ENCODE results near the gene SNRPE.

The SNRPE gene

DNA sequence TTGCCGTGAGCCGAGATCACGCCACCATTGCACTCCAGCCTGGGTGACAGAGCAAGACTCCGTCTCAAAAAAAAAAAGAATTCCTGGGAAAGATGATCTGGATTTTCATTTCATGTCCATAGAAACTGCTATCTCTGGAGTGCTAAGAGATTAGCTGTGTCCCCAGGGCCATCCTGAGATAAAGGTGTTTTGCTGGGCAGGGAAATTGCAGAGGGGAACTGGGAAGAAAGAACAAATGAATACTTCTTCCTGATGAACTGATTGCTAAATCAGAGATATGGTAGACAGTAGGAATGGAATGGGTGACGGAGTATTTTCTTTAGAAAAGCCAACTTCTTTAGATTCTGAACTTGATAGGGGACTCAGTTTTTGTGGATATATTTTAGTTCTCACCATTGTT, 19.2 kb downstream of the SNRPE start:
- no peak for DNase-seq (ENCODE audit: low read depth)

DNA sequence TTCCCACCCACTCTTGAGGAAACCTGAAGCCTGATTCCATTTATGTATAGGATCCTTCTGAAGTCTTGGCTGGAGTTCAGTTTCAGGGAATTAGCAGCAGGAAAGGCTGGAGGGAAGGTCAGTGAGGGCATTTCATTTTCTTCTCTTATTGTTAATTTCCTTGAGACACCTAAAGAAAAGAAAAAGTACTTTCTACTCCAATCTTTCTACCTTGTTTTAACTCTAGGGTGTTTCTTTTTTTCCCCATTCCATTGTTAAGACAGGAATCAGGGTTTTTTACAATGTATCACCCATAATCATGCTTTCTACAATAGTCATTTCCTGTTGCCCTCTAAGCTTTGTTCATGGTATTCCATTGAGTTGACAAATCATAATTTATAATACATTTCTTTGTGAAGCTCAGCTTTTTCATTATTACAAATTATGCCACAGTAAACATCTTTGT, 27.4 kb downstream of the SNRPE start:
- DNase-seq (ENCODE audit: low read depth): no peak

DNA sequence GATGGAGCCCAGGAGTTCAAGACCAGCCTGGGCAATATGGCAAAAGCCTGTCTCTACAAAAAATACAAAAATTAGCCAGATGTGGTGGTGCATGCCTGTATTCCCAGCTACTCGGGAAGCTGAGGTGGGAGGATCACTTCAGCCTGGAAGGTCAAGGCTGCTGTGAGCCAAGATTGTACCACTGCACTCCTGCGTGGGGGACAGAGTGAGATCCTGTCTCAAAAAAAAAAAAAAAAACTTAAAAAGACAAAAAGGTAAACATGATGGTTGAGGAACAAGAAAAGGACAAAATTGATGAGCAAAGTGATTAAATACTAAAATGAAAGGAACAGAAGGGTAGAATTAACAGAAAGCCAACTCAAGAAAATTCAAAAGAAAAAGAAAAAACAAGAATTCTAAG, 30.6 kb downstream of the SNRPE start:
- DNase-seq (ENCODE audit: low read depth): no peak

DNA sequence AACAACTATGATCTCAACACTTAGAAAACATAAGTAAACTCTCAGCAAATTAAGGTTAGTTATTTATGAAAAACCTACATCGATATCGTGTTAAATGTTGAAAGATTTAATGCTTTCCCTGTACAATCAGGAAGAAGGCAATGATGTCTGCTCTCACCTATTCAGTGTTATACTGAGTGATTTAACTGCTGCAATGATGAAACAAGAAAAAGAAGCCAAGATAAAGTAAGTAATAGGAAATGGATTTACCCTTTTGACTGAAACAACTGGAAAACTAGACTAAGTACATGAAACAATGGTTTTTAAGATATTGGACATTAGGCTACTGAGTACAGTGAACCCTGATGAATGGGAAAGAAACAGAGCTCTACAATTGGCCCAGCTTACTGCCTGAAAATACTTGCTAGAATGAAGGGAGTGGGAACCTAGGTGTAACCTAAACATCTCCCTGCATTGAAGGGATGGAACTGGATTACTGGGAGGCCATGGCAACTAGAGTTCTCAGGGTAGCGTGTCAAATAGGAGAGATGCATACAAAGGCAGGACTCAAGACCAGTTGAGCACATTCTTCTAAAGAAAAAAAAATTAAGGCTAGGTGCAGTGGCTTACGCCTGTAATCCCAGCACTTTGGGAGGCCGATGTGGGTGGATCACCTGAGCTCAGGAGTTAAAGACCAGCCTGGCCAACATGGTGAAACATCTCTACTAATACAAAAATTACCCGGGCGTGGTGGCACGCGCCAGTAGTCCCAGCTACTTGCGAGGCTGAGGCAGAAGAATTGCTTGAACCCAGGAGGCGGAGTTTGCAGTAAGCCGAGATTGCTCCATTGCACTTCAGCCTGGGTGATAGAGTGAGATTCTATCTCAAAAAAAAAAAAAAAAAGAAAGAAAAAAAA, 37.3 kb downstream of the SNRPE start:
- DNase-seq (ENCODE audit: low read depth): no peak

DNA sequence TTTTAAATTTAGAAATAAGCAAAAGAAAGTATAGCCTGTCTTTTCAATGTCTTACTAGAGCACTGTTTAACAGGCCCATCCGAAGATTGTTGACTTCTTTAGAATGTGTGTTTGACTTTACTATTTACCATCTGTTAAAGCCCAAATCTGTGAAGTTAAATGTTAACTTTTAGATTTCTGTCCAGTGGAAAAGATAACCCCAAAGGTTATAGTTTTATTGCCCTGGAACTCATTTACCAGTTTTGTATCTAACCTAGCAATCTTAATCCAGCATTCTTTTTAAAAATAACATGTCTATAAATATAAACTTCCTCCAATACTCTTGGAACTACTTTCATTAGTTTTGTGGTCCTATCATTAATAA, 37.9 kb downstream of the SNRPE start:
- DNase-seq (ENCODE audit: low read depth): no peak

DNA sequence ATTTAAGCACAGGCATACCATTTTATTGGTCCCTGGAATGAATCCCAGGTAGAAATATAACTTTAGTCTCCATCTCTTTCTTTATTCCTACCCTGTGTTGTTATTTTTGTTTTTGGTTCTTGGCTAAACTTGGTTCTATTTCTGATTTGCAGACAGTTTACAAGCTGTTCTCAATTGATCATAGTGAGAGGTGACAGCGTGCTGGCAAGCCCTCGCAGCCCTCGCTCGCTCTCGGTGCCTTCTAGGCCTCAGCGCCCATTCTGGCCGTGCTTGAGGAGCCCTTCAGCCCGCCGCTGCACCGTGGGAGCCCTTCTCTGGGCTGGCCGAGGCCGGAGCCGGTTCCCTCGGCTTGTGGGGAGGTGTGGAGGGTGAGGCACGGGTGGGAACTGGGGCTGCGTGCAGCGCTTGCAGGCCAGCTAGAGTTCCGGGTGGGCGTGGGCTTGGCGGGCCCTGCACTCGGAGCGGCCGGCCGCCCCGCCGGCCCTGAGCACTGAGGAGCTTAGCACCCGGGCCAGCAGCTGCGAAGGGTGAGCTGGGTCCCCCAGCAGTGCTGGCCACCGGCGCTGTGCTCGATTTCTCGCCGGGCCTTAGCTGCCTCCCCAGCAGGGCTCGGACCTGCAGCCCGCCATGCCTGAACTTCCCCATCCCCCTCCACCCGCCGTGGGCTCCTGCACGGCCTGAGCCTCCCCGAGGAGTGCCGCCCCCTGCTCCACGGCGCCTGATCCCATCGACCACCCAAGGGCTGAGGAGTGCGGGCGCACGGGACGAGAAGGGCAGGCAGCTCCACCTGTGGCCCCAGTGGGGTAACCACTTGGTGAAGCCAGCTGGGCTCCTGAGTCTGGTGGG, 38.7 kb downstream of the SNRPE start:
- no peak for DNase-seq (ENCODE audit: low read depth)

DNA sequence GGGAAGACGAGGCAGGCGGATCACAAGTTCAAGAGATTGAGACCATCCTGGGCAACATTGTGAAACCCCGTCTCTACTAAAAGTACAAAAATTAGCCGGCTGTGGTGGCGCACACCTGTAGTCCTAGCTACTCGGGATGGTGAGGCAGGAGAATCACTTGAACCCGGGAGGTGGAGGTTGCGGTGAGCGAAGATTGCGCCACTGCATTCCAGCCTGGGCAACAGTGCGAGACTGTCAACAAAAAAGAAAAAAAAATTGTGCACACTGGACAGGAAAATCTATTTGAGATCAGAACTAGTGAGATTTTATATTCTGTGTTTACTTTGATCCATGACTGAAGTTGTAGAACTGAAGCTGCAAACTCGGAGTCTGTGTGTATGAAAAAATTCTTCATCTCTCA, 40.2 kb downstream of the SNRPE start:
- no peak for DNase-seq (ENCODE audit: low read depth)

DNA sequence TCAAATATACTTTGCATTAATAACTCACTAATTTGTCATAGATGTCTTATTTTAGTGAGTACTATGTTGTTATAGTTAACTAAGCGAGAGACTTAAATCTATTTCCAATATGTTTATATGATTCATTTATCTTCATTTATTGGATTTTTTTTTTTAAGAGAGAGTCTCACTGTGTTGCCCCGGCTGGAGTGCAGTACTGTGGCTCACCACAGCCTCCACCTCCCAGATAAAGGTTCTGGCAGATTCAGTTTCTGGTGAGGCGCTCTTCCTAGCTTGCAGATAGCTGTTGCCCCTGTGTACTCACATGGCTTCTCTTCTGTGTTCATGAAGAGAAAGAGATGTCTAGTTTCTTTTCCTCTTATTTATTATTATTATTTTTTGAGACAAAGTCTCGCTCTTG, 43.9 kb downstream of the SNRPE start:
- no peak for DNase-seq (ENCODE audit: low read depth)

DNA sequence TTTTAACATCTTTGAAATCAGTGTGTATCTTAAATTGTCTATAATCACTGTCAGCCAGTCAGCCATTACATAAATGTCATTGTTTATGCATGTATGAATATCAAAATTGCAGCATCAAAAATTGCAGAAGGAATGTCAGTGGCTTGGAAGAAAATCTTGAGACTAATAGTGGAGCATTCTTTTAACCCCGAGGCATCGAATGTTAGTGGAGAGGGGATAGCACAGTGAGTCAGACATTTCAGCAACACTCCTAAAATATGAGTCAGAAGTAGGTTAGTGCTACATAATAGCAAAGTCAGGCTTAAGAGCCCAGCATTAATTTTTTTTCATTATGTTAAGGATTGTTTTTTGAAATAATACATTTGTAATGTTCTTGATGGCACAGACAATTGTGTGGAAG, 45.5 kb downstream of the SNRPE start:
- no peak for DNase-seq (ENCODE audit: low read depth)

DNA sequence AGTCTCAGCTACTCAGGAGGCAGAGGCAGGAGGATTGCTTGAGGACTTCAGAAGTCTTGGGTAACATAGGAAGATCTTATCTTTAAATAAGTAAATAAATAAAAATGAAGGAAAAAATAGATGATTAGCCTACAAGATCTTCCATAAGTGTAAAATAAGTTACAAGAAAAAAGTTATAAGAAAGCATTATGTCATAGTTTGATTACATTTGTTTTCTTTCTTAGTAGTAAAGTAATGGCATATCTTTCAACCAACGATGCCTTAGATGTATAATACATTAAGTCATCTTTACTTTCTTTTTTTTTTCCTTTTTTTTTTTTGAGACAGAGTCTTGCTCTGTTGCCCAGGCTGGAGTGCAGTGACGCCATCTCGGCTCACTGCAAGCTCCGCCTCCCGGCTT, 46.5 kb downstream of the SNRPE start:
- no peak for DNase-seq (ENCODE audit: low read depth)

DNA sequence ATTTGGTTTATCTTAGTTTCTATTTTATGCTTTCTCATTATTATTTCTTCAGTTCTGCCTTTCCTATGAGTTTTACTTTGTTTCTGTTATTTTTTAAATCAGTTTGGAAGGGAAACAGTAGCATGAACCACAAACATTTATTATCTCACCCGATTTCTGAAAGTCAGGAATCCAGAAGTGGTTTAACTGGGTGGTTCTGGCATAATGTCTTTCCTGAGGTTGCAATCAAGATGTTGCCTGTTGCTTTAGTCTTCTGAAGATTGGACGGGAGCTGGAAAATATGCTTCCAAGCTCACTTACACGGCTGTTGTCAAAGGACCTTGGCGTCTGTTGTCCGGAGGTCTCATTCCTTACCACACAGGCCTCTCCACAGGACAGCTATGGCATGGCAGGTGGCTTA, 50.4 kb downstream of the SNRPE start:
- DNase-seq (ENCODE audit: low read depth): no peak

DNA sequence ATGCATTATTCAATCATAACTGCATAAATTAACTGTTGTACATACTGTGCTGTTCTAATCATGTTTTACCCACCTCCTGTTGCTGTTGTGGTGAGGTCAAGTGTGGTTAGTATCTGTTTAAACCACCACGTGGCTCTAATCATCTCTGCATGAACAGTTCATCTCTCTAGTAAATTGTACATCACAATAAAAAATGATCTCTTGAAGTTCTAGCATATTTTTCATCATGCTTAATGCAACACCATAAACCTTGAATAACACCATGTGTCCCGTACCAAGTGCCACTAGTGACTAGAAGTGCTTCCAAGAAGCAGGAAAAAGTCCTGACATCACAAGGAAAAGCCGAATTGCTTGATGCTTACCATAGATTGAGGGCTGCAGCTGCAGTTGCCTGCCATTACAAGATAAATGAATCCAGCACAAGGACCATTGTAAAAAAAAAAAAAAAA, 51.7 kb downstream of the SNRPE start:
- no peak for DNase-seq (ENCODE audit: low read depth)

DNA sequence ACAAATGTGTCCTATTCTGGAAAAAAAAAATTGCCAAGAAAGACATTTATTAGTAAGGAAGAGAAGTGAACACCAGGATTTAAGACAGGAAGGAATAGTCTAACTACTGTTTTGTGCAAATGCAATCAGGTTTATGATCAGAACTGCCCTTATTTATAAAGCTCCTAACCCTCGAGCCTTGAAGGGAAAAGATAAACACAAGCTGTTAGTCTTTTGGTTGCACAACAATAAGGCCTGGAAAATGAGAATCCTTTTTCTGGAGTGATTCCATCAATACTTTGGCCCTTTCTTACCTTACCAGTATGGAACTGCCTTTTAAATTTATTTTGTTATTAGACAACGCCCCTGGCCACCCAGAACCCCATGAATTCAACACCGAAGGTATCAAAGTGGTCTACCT, 52.9 kb downstream of the SNRPE start:
- no peak for DNase-seq (ENCODE audit: low read depth)

DNA sequence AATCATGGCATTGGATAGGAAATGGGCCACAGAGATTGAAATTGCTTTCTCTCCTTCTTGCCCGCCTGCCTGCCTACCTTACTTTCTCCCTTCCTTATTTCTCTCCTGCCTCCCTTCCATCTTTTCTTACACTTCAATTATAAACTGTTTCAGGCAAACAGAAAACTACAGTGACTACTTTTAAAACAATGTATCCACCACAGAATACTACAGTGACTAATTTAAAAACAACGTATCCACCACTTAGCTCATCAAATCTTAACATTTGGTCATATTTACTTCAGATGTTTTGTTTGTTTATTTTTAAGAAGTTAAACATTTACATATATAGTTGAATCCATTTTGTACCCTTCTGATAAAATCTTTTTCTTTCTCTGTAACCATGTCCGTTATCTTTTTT, 54.4 kb downstream of the SNRPE start:
- no peak for DNase-seq (ENCODE audit: low read depth)

DNA sequence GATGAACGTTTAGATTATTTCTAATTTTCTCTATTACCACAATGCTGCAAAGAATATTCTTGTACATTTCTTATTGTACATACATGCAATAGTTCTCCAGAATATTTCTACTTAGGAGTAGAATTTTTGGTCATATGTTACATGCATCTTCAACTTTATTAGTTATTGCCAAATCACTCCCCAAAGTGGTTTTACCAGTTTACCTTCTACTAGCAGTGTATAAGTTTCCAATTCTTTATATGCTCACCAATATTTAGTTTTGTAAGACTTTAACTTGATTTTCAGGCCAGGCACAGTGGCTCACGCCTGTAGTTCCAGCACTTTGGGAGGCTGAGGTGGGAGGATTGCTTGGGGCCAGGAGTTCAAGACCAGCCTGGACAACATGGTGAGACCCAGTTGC, 55.4 kb downstream of the SNRPE start:
- no peak for DNase-seq (ENCODE audit: low read depth)
